ENCODE data around the gene GDPGP1. TPM values are rescaled to one million over a fixed set of nuclear protein-coding genes. Genes with fewer than 3 reads are reported as not detected.

The GDPGP1 gene
- total RNA-seq, 1 experiment from 2014 or later = 6.6 TPM

GRCh38 chr15:90262426-90262825 is 28.4 kb downstream of the GDPGP1 start:
- H3K27ac ChIP-seq (ENCODE audit: low read length) = peak overlapping the region; percentile 80
- TF ChIP-seq CTCF (conservative IDR thresholded peaks at IDR 0.05; ENCODE audit: low read depth, low read length) = no peak
- no peak for TF ChIP-seq EZH2 (IDR thresholded peaks at IDR 0.05; ENCODE audit: low read length, unreplicated experiment)
- TF ChIP-seq EZH2phosphoT487 (IDR thresholded peaks at IDR 0.05; ENCODE audit: borderline replicate concordance, low read length) = no peak

GRCh38 chr15:90264671-90265070 is 30.7 kb downstream of the GDPGP1 start:
- TF ChIP-seq EZH2phosphoT487 (IDR thresholded peaks at IDR 0.05; ENCODE audit: borderline replicate concordance, low read length) = no peak
- TF ChIP-seq EZH2 (IDR thresholded peaks at IDR 0.05; ENCODE audit: low read length, unreplicated experiment) = no peak
- TF ChIP-seq CTCF (conservative IDR thresholded peaks at IDR 0.05; ENCODE audit: low read depth, low read length) = no peak
- no TSS peak for BruUV-seq (replicated peaks)
- H3K9me3 ChIP-seq (ENCODE audit: low read length) = no peaks in the 10 kb centered on the region
- DNase-seq = peak; percentile 70
- H3K4me1 ChIP-seq (ENCODE audit: insufficient read depth, low read length) = peaks cover 55% of the 10 kb centered on the region
- peak overlapping the region; percentile 76 for H3K27ac ChIP-seq (ENCODE audit: low read length)
- peak overlapping the region; percentile 96 for H3K9ac ChIP-seq (ENCODE audit: low read length)
- H4K20me1 ChIP-seq (ENCODE audit: low read length) = peaks cover 27% of the 10 kb centered on the region
- peaks cover 54% of the 10 kb centered on the region for H3K79me2 ChIP-seq (ENCODE audit: low read length)
- H3F3A ChIP-seq (ENCODE audit: low read length, unreplicated experiment) = no peaks in the 10 kb centered on the region
- ChIA-PET CTCF (no interaction called here), POLR2A (ENCODE audit: unreplicated experiment) (no interaction called here)
- ATAC-seq = peak; percentile 44
- peak overlapping the region; percentile 60; the same call in 1 of the 2 replicates for H2AFZ ChIP-seq (ENCODE audit: low read length)
- H3K4me2 ChIP-seq (ENCODE audit: low read length) = peak overlapping the region; percentile 97
- intact Hi-C loops (cut with micrococcal nuclease) = loop anchor here (5.0 kb wide), 1 partner anchor 32 kb away; the partner anchor contains the start of genes CIB1 and GDPGP1
- H3K9me2 ChIP-seq (replicated peaks; ENCODE audit: low read length) = no peaks in the 10 kb centered on the region
- H3K4me3 ChIP-seq (ENCODE audit: low read length) = peak overlapping the region; percentile 77
- H3K36me3 ChIP-seq (ENCODE audit: low read depth, low read length) = peaks cover 10% of the 10 kb centered on the region; the same call in 1 of the 2 replicates
- H3K27me3 ChIP-seq (ENCODE audit: low read length) = no peaks in the 10 kb centered on the region

More at GRCh38 chr15:90262426-90262825, 28.4 kb downstream of the GDPGP1 start:
- Histone ChIP-seq H3K4me1 (ENCODE audit: insufficient read depth, low read length) (peaks cover 39% of the 10 kb centered on the region), H2AFZ (ENCODE audit: low read length) (no peak overlapping the region), H3F3A (ENCODE audit: low read length, unreplicated experiment) (no peaks in the 10 kb centered on the region), H4K20me1 (ENCODE audit: low read length) (peaks cover 12% of the 10 kb centered on the region), H3K9ac (ENCODE audit: low read length) (peak overlapping the region; percentile 28), H3K4me3 (ENCODE audit: low read length) (no peak overlapping the region), H3K9me3 (ENCODE audit: low read length) (no peaks in the 10 kb centered on the region), H3K9me2 (replicated peaks; ENCODE audit: low read length) (no peaks in the 10 kb centered on the region), H3K36me3 (ENCODE audit: low read depth, low read length) (no peaks in the 10 kb centered on the region), H3K27me3 (ENCODE audit: low read length) (no peaks in the 10 kb centered on the region), H3K4me2 (ENCODE audit: low read length) (peak overlapping the region; percentile 4; the same call in 1 of the 2 replicates), H3K79me2 (ENCODE audit: low read length) (peaks cover 33% of the 10 kb centered on the region)
- POLR2A ChIA-PET (ENCODE audit: unreplicated experiment) = no interaction called here
- no peak for DNase-seq
- no peak for ATAC-seq
- intact Hi-C loops (cut with micrococcal nuclease) = no loop called here
- no TSS peak for BruUV-seq (replicated peaks)
- CTCF ChIA-PET = no interaction called here

- peak within 1 kb of the TSS; percentile 76 for H3K27ac ChIP-seq (ENCODE audit: low read length)
- intact Hi-C loops (cut with micrococcal nuclease) = loop anchor here (5.0 kb wide), 1 partner anchor 33 kb away; the partner anchor contains the start of genes CIB1 and GDPGP1
- peaks cover 62% of the 10 kb centered on the region for H3K79me2 ChIP-seq (ENCODE audit: low read length)
- peaks cover 35% of the 10 kb centered on the region for H4K20me1 ChIP-seq (ENCODE audit: low read length)
- peak; percentile 80 for ATAC-seq
- no peaks in the 10 kb centered on the region for H3F3A ChIP-seq (ENCODE audit: low read length, unreplicated experiment)
- BruUV-seq (replicated peaks) = no TSS peak
- TF ChIP-seq EZH2phosphoT487 (IDR thresholded peaks at IDR 0.05; ENCODE audit: borderline replicate concordance, low read length) (no peak), EZH2 (IDR thresholded peaks at IDR 0.05; ENCODE audit: low read length, unreplicated experiment) (no peak), CTCF (conservative IDR thresholded peaks at IDR 0.05; ENCODE audit: low read depth, low read length) (no peak)
- peaks cover 18% of the 10 kb centered on the region for H3K36me3 ChIP-seq (ENCODE audit: low read depth, low read length)
- H2AFZ ChIP-seq (ENCODE audit: low read length) = peak within 1 kb of the TSS; percentile 60
- H3K9me3 ChIP-seq (ENCODE audit: low read length) = no peaks in the 10 kb centered on the region
- H3K4me1 ChIP-seq (ENCODE audit: insufficient read depth, low read length) = peaks cover 55% of the 10 kb centered on the region
- H3K4me2 ChIP-seq (ENCODE audit: low read length) = peak within 1 kb of the TSS; percentile 97
- peak; percentile 85 for DNase-seq
- H3K9me2 ChIP-seq (replicated peaks; ENCODE audit: low read length) = no peaks in the 10 kb centered on the region
- H3K27me3 ChIP-seq (ENCODE audit: low read length) = no peaks in the 10 kb centered on the region
- ChIA-PET POLR2A (ENCODE audit: unreplicated experiment) (no interaction called here), CTCF (no interaction called here)
- peak within 1 kb of the TSS; percentile 96 for H3K9ac ChIP-seq (ENCODE audit: low read length)
- H3K4me3 ChIP-seq (ENCODE audit: low read length) = peak within 1 kb of the TSS; percentile 77
Observed at GRCh38 chr15:90265271-90266060, 31.5 kb downstream of the GDPGP1 start, which contains the start of gene NGRN. TSS of gene NGRN (plus strand) at chr15:90265672. CDS start at chr15:90265713, 41 bp downstream.
